Activated CD4-positive, alpha-beta T cell treated with anti-CD3 and anti-CD28 coated beads, Interleukin-2, amount 10 ng/mL, durations not matched to agents 24 days and 14 days (primary cell): Measurements from ENCODE around the gene EFTUD2. TPM values are rescaled to one million over a fixed set of nuclear protein-coding genes. Genes with fewer than 3 reads are reported as not detected.

Source experiments
- DNase-seq: peaks from one replicate; pipeline ENCODE4 v3.0.0; 2022
- H3K27ac Mint-ChIP-seq: one replicate; pipeline ENCODE4 v1.8.0; 2022; ENCODE audit warnings: mild to moderate bottlenecking, mixed read lengths
- H3K27me3 Mint-ChIP-seq: one replicate; pipeline ENCODE4 v1.8.0; 2022; ENCODE audit warnings: mixed read lengths
- H3K36me3 Mint-ChIP-seq: one replicate; pipeline ENCODE4 v1.8.0; 2022; ENCODE audit warnings: low read depth, mild to moderate bottlenecking, mixed read lengths
- H3K4me1 Mint-ChIP-seq: one replicate; pipeline ENCODE4 v1.8.0; 2021; ENCODE audit warnings: mixed read lengths
- H3K4me3 Mint-ChIP-seq: one replicate; pipeline ENCODE4 v1.8.0; 2022; ENCODE audit warnings: mild to moderate bottlenecking, moderate library complexity, mixed read lengths
- H3K9me3 Mint-ChIP-seq: one replicate; pipeline ENCODE4 v1.8.0; 2021; ENCODE audit warnings: mixed read lengths
- intact Hi-C: fragments of 100-400 bp; cut with micrococcal nuclease; formaldehyde crosslinking; loops from one replicate; pipeline ENCODE4 v1.15.1; 2023
- total RNA-seq: library from RNA; stranded (reverse); gene quantifications from 2 replicates; pipeline ENCODE4 v1.2.3, GENCODE V29; 2022

EFTUD2 gene
- total RNA-seq, 1 donor from 2014 or later: 262 TPM

DNA sequence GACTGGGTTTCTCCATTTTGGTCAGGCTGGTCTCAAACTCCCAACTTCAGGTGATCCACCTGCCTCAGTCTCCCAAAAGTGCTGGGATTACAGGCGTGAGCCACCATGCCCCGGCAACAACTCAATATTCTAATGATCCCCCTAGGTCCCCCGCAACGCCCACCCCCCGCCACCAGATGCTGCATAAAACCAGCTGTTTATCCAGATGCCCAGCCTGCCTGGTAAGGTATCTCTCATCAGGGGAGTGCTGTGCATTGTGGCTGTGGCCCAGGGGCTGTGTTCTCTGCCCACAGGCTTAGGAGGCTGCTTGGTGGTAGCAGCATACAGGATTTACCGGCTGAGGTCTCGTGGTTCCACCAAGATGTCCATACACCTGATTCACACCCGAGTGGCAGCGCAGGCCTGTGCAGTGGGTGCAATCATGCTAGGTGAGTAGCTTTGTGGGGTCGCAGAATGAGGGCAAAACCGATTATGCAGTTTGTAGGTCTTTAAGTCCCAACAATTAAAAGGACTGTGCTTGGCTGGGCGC, 50.2 kb downstream of the EFTUD2 start:
- no peak for DNase-seq
- H3K27ac Mint-ChIP-seq: no peak overlapping the region
- intact Hi-C loops: no loop called here
- no peaks in the 10 kb centered on the region for H3K4me1 Mint-ChIP-seq
- no peaks in the 10 kb centered on the region for H3K9me3 Mint-ChIP-seq
- H3K27me3 Mint-ChIP-seq: no peaks in the 10 kb centered on the region
- peaks cover 41% of the 10 kb centered on the region for H3K36me3 Mint-ChIP-seq
- H3K4me3 Mint-ChIP-seq: no peak overlapping the region

GRCh38 chr17:44848257-44848795, 50.9 kb downstream of the EFTUD2 start:
- Mint-ChIP-seq H3K4me1 (no peaks in the 10 kb centered on the region), H3K4me3 (no peak overlapping the region), H3K36me3 (peaks cover 35% of the 10 kb centered on the region), H3K27me3 (no peaks in the 10 kb centered on the region), H3K27ac (no peak overlapping the region), H3K9me3 (no peaks in the 10 kb centered on the region)
- intact Hi-C loops: no loop called here
- DNase-seq: no peak

- intact Hi-C loops: no loop called here
- Mint-ChIP-seq H3K9me3 (no peaks in the 10 kb centered on the region), H3K4me1 (peaks cover under 1% of the 10 kb centered on the region), H3K27me3 (no peaks in the 10 kb centered on the region), H3K27ac (no peak within 1 kb of the TSS), H3K4me3 (no peak within 1 kb of the TSS), H3K36me3 (peaks cover 34% of the 10 kb centered on the region)
- DNase-seq: no peak
Measured at GRCh38 chr17:44847586-44847985, 51.7 kb downstream of the EFTUD2 start, which contains the start of gene HIGD1B. HIGD1B (plus strand) TSS chr17:44847883; CDS start chr17:44848153, 270 bp downstream.

GRCh38 chr17:44846206-44846605, 53.0 kb downstream of the EFTUD2 start:
- intact Hi-C loops: no loop called here
- Mint-ChIP-seq H3K4me3 (no peak overlapping the region), H3K27ac (no peak overlapping the region), H3K36me3 (peaks cover 24% of the 10 kb centered on the region), H3K9me3 (no peaks in the 10 kb centered on the region), H3K27me3 (no peaks in the 10 kb centered on the region), H3K4me1 (peaks cover 2% of the 10 kb centered on the region)
- DNase-seq: no peak

DNA sequence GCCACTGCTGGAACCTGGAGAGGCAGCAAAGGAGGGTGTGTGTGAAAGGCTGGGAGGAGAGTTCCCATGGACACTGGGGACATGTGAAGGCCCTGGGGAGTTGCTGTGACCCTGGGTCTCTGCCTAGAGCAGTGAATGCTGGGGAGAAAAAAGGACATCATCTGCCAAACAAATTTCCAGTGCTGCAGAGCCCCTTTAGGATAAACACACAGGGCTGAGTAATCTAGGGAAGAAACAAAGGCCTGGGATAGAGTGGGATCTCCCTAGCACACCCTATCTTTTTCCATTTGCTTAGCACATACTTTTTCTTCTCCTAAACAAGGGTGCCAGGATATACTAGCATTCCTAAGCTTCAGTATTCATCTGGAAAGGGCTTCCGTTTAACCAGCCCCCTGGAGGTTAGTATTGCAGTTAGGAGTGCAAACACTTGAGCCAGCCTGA, 54.8 kb downstream of the EFTUD2 start:
- H3K27me3 Mint-ChIP-seq: no peaks in the 10 kb centered on the region
- peaks cover 9% of the 10 kb centered on the region for H3K4me1 Mint-ChIP-seq
- H3K4me3 Mint-ChIP-seq: no peak overlapping the region
- H3K36me3 Mint-ChIP-seq: peaks cover 11% of the 10 kb centered on the region
- H3K27ac Mint-ChIP-seq: no peak overlapping the region
- no peaks in the 10 kb centered on the region for H3K9me3 Mint-ChIP-seq
- intact Hi-C loops: no loop called here
- no peak for DNase-seq

DNA sequence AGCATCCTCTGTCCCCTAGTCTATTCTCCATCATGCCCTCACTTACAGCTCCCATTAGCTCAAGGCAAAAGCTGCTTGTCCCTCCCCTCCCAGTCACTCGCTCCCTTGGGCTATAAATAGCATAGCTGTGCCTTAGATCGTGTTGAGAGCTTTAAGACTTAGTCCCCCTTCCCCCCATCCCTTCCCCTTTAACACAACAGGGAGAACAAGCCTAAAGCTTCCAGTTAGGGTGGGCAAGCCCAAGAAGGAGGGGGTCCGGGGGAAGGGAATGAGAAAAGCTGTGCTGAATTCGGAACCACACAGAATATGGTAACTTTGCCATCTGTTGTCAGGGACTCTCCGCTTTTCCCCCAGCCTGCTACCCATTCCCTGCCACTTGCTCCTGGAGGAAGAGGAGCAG, 56.5 kb downstream of the EFTUD2 start:
- peaks cover 1% of the 10 kb centered on the region for H3K36me3 Mint-ChIP-seq
- no peak for DNase-seq
- peak overlapping the region; percentile 51 for H3K27ac Mint-ChIP-seq
- no peak overlapping the region for H3K4me3 Mint-ChIP-seq
- H3K4me1 Mint-ChIP-seq: peaks cover 9% of the 10 kb centered on the region
- H3K9me3 Mint-ChIP-seq: no peaks in the 10 kb centered on the region
- no peaks in the 10 kb centered on the region for H3K27me3 Mint-ChIP-seq
- intact Hi-C loops: no loop called here

DNA sequence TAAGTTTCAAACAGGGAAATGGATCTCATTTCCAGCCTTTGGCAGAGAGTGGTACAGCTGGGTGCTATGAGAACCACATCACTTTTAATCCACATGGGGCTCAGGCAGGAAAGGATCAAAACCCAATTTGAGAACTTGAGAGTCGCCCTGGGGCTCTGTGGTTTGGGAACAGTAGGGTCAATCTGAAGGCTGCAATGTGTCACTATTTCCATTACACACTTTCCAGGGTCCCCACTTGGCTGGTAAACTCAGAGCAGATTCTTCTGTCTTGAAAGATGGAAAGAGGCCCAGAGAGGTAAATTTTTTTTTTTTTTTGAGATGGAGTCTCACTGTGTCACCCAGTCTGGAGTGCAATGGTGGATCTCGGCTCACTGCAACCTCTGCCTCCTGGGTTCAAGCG, 58.3 kb downstream of the EFTUD2 start:
- Mint-ChIP-seq H3K27ac (peak overlapping the region; percentile 62), H3K9me3 (no peaks in the 10 kb centered on the region), H3K4me3 (no peak overlapping the region), H3K27me3 (no peaks in the 10 kb centered on the region), H3K4me1 (peaks cover 9% of the 10 kb centered on the region), H3K36me3 (no peaks in the 10 kb centered on the region)
- intact Hi-C loops: no loop called here
- no peak for DNase-seq

GRCh38 chr17:44840274-44840673, 59.0 kb downstream of the EFTUD2 start:
- no peaks in the 10 kb centered on the region for H3K36me3 Mint-ChIP-seq
- no peak overlapping the region for H3K27ac Mint-ChIP-seq
- H3K4me3 Mint-ChIP-seq: no peak overlapping the region
- intact Hi-C loops: no loop called here
- no peak for DNase-seq
- no peaks in the 10 kb centered on the region for H3K9me3 Mint-ChIP-seq
- peaks cover 9% of the 10 kb centered on the region for H3K4me1 Mint-ChIP-seq
- H3K27me3 Mint-ChIP-seq: no peaks in the 10 kb centered on the region

GRCh38 chr17:44837196-44837595, 62.0 kb downstream of the EFTUD2 start:
- H3K36me3 Mint-ChIP-seq: no peaks in the 10 kb centered on the region
- H3K9me3 Mint-ChIP-seq: no peaks in the 10 kb centered on the region
- no peak overlapping the region for H3K27ac Mint-ChIP-seq
- H3K27me3 Mint-ChIP-seq: peaks cover 16% of the 10 kb centered on the region
- intact Hi-C loops: no loop called here
- no peak for DNase-seq
- peaks cover 8% of the 10 kb centered on the region for H3K4me1 Mint-ChIP-seq
- no peak overlapping the region for H3K4me3 Mint-ChIP-seq

DNA sequence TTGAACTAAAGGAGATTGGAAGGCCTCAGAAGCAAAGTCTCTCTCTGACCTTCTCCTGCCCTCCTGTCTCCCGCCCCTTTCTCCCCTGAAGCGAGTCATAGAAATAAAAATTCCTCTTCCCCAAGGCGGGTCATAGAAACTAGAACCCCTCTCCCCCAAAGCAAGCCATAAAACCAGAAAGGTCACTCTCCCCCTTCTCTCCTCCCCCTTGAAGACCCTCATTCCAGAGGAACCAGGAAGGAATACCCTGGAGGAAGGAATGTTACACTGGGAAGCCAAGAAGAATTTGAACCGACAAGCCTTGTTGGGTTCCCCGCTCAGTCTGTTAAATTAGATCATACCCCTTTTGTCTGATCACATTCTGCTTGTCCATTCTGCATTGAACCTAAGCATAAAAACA, 66.4 kb downstream of the EFTUD2 start:
- Mint-ChIP-seq H3K4me3 (no peak overlapping the region), H3K9me3 (no peaks in the 10 kb centered on the region), H3K27ac (no peak overlapping the region), H3K27me3 (peaks cover 47% of the 10 kb centered on the region), H3K36me3 (no peaks in the 10 kb centered on the region), H3K4me1 (peaks cover 10% of the 10 kb centered on the region)
- no peak for DNase-seq
- intact Hi-C loops: no loop called here

DNA sequence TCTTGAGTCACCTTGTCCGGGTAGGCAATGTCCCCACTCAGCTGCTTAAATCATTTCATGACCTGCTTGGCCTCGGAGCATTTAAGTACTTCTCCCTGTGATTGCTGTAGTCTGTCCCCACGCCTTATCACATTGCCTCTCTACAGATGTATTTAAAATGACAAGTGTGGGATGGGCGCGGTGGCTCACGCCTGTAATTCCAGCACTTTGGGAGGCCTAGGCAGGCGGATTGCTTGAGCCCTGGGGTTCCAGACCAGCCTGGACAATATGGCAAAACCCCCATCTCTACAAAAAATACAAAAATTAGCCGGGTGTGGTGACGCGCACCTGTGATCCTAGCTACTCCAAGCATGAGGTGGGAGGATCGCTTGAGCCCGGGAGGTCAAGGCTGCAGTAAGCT, 67.9 kb downstream of the EFTUD2 start:
- H3K27me3 Mint-ChIP-seq: peaks cover 58% of the 10 kb centered on the region
- peaks cover 10% of the 10 kb centered on the region for H3K4me1 Mint-ChIP-seq
- no peaks in the 10 kb centered on the region for H3K9me3 Mint-ChIP-seq
- H3K4me3 Mint-ChIP-seq: no peak overlapping the region
- H3K27ac Mint-ChIP-seq: no peak overlapping the region
- no peaks in the 10 kb centered on the region for H3K36me3 Mint-ChIP-seq
- intact Hi-C loops: no loop called here
- DNase-seq: no peak

GRCh38 chr17:44830359-44831288, 68.6 kb downstream of the EFTUD2 start:
- H3K36me3 Mint-ChIP-seq: no peaks in the 10 kb centered on the region
- peak overlapping the region; percentile 74 for H3K4me3 Mint-ChIP-seq
- no peaks in the 10 kb centered on the region for H3K9me3 Mint-ChIP-seq
- peaks cover 60% of the 10 kb centered on the region for H3K27me3 Mint-ChIP-seq
- peak overlapping the region; percentile 65 for H3K27ac Mint-ChIP-seq
- peak; percentile 70 for DNase-seq
- intact Hi-C loops: no loop called here
- H3K4me1 Mint-ChIP-seq: peaks cover 10% of the 10 kb centered on the region

GRCh38 chr17:44829523-44830358, 69.5 kb downstream of the EFTUD2 start, which contains the start of gene GJC1:
GJC1 (minus strand) TSS chr17:44830287; CDS start chr17:44805817, 24,470 bp downstream.
- peaks cover 10% of the 10 kb centered on the region for H3K4me1 Mint-ChIP-seq
- intact Hi-C loops: loop anchor here (1.0 kb wide), 1 partner anchor 54 kb away; no protein-coding TSS in a partner anchor
- H3K4me3 Mint-ChIP-seq: peak within 1 kb of the TSS; percentile 79
- DNase-seq: peak; percentile 74
- H3K27ac Mint-ChIP-seq: peak within 1 kb of the TSS; percentile 65
- no peaks in the 10 kb centered on the region for H3K9me3 Mint-ChIP-seq
- no peaks in the 10 kb centered on the region for H3K36me3 Mint-ChIP-seq
- H3K27me3 Mint-ChIP-seq: peaks cover 62% of the 10 kb centered on the region
